OCI-LY3 (cell line): Measurements from ENCODE around the gene SMIM3.
A peak's percentile ranks its signal among the peaks of the same experiment; 100 is the strongest.
"Not testable (repeated sequence)": the region's sequence is repeated elsewhere in the genome, so short reads cannot be mapped to it uniquely, and the experiment has no call there.

ENCODE experiments used
- H2AFZ ChIP-seq: fragments of 200-600, 300-600 bp; shearing (Covaris generic); 2 replicates; pipeline ENCODE4 v1.6.0; 2014; ENCODE audit warnings: antibody characterized with exemption, low read depth, low read length
- H3K27ac ChIP-seq: fragments of 200-600, 300-600 bp; sonication (generic); 2 replicates; pipeline ENCODE4 v1.5.1; 2014; ENCODE audit warnings: mild to moderate bottlenecking, low read length, moderate library complexity, mixed read lengths
- H3K27me3 ChIP-seq: fragments of 200-600, 300-600 bp; sonication (generic); 2 replicates; pipeline ENCODE4 v1.6.1; 2014; ENCODE audit warnings: low read depth, low read length, mixed read lengths
- H3K36me3 ChIP-seq: fragments of 200-600, 300-600 bp; sonication (generic); replicated peaks from 2 replicates; pipeline ENCODE3; 2014; ENCODE audit warnings: low read depth, low read length, mixed read lengths
- H3K4me1 ChIP-seq: fragments of 300-600, 200-600 bp; sonication (generic); 2 replicates; pipeline ENCODE4 v1.6.1; 2014; ENCODE audit warnings: low read length, mixed read lengths
- H3K4me2 ChIP-seq: fragments of 200-600, 300-600 bp; sonication (generic); 2 replicates; pipeline ENCODE4 v1.6.1; 2014; ENCODE audit warnings: low read length, mixed read lengths
- H3K4me3 ChIP-seq: fragments of 300-600, 200-600 bp; sonication (generic); 2 replicates; pipeline ENCODE4 v1.5.1; 2014; ENCODE audit warnings: antibody characterized with exemption, mild to moderate bottlenecking, low read length, moderate library complexity
- H3K79me2 ChIP-seq: fragments of 300-600, 200-600 bp; shearing (Covaris generic); 2 replicates; pipeline ENCODE4 v1.6.1; 2014; ENCODE audit warnings: mild to moderate bottlenecking, low read length, mixed read lengths
- H3K9ac ChIP-seq: fragments of 300-600, 200-600 bp; shearing (Covaris generic); 2 replicates; pipeline ENCODE4 v1.6.0; 2014; ENCODE audit warnings: mild to moderate bottlenecking, low read length, moderate library complexity
- H3K9me3 ChIP-seq: fragments of 200-600, 300-600 bp; shearing (Covaris generic); 2 replicates; pipeline ENCODE4 v1.6.1; 2014; ENCODE audit warnings: low read length, mixed read lengths; ENCODE audit not compliant: insufficient read depth
- H4K20me1 ChIP-seq: fragments of 200-600, 300-600 bp; sonication (generic); 2 replicates; pipeline ENCODE4 v1.6.1; 2016; ENCODE audit warnings: low read length, mixed read lengths; ENCODE audit not compliant: insufficient read depth
- CTCF ChIP-seq: fragments of 200-600, 300-600 bp; sonication (generic); IDR thresholded peaks from 2 replicates; pipeline ENCODE4 v1.5.1; 2014; ENCODE audit warnings: antibody characterized with exemption, low read length, low read depth
- EZH2phosphoT487 ChIP-seq: fragments of 200-600 bp; shearing (Covaris generic); IDR thresholded peaks from 2 replicates; pipeline ENCODE4 v1.6.1; 2018; ENCODE audit warnings: antibody characterized with exemption, mixed run types, low read depth

Gene SMIM3

GRCh38 chr5:150836064-150836463 lies 57.5 kb downstream of the SMIM3 start:
- Histone ChIP-seq H3K4me3 (no peak overlapping the region), H4K20me1 (no peaks in the 10 kb centered on the region), H3K27ac (no peak overlapping the region), H3K27me3 (no peaks in the 10 kb centered on the region), H3K4me2 (no peak overlapping the region), H3K9me3 (no peaks in the 10 kb centered on the region), H2AFZ (no peak overlapping the region), H3K36me3 (no peaks in the 10 kb centered on the region), H3K9ac (no peak overlapping the region), H3K79me2 (no peaks in the 10 kb centered on the region), H3K4me1 (no peaks in the 10 kb centered on the region)
- no peak for TF ChIP-seq CTCF
- TF ChIP-seq EZH2phosphoT487: no peak

- H3K79me2 ChIP-seq: no peaks in the 10 kb centered on the region
- no peak for TF ChIP-seq EZH2phosphoT487
- no peak for TF ChIP-seq CTCF
- no peaks in the 10 kb centered on the region for H3K4me1 ChIP-seq
- H4K20me1 ChIP-seq: no peaks in the 10 kb centered on the region
- H3K9me3 ChIP-seq: no peaks in the 10 kb centered on the region
- H2AFZ ChIP-seq: no peak overlapping the region
- H3K27ac ChIP-seq: no peak overlapping the region
- no peak overlapping the region for H3K4me3 ChIP-seq
- H3K9ac ChIP-seq: no peak overlapping the region
- no peaks in the 10 kb centered on the region for H3K36me3 ChIP-seq
- H3K27me3 ChIP-seq: no peaks in the 10 kb centered on the region
- no peak overlapping the region for H3K4me2 ChIP-seq
These were observed 58.1 kb downstream of the SMIM3 start for GRCh38 chr5:150836703-150837102.

DNA sequence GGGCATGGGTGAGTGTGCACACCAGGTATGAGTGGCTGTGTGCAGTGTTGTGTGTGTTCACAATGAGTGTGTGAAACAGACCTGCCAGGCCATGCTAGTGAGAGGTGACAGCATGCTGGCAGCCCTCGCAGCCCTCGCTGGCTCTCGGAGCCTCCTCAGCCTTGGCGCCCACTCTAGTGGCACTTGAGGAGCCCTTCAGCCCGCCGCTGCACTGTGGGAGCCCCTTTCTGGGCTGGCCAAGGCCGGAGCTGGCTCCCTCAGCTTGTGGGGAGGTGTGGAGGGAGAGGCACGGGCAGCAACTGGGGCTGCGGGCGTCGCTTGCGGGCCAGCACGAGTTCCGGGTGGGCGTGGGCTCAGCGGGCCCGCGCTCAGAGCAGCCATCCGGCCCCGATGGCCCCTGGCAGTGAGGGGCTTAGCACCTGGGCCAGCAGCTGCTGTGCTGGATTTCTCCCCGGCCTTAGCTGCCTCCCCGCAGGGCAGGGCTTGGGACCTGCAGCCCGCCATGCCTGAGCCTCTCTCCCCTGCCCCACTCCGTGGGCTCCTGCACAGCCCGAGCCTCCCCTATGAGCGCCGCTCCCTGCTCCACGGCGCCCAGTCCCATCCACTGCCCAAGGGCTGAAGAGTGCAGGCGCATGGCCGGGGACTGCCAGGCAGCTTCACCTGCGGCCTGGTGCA lies 66.8 kb downstream of the SMIM3 start:
- H4K20me1 ChIP-seq, H3K4me3 ChIP-seq, H3K27me3 ChIP-seq, H3K9me3 ChIP-seq, H3K4me2 ChIP-seq, H3K36me3 ChIP-seq, H2AFZ ChIP-seq, H3K4me1 ChIP-seq, H3K79me2 ChIP-seq, H3K9ac ChIP-seq, H3K27ac ChIP-seq: not testable (repeated sequence)

GRCh38 chr5:150846308-150846653 lies 67.7 kb downstream of the SMIM3 start, which contains the start of gene IRGM:
IRGM (plus strand) TSS chr5:150846521; CDS start chr5:150848124, 1,603 bp downstream.
- peak within 1 kb of the TSS; percentile 60; the same call in 1 of the 2 replicates for H2AFZ ChIP-seq
- H3K27ac ChIP-seq: not testable (repeated sequence)

More at GRCh38 chr5:150846308-150846653, 67.7 kb downstream of the SMIM3 start, which contains the start of gene IRGM:
- not testable (repeated sequence) for H3K4me1 ChIP-seq, H3K9me3 ChIP-seq, H4K20me1 ChIP-seq, H3K79me2 ChIP-seq, H3K4me3 ChIP-seq, H3K9ac ChIP-seq, H3K36me3 ChIP-seq, H3K27me3 ChIP-seq
- H3K4me2 ChIP-seq: peak within 1 kb of the TSS; percentile 41
